ENCODE measurements around the gene SMYD3.

GRCh38 chr1:245788269-245788668 lies 718.8 kb downstream of the SMYD3 start:
- no peak for TF ChIP-seq POLR2AphosphoS5 (IDR thresholded peaks at IDR 0.05)
- TF ChIP-seq, protein P1, sequence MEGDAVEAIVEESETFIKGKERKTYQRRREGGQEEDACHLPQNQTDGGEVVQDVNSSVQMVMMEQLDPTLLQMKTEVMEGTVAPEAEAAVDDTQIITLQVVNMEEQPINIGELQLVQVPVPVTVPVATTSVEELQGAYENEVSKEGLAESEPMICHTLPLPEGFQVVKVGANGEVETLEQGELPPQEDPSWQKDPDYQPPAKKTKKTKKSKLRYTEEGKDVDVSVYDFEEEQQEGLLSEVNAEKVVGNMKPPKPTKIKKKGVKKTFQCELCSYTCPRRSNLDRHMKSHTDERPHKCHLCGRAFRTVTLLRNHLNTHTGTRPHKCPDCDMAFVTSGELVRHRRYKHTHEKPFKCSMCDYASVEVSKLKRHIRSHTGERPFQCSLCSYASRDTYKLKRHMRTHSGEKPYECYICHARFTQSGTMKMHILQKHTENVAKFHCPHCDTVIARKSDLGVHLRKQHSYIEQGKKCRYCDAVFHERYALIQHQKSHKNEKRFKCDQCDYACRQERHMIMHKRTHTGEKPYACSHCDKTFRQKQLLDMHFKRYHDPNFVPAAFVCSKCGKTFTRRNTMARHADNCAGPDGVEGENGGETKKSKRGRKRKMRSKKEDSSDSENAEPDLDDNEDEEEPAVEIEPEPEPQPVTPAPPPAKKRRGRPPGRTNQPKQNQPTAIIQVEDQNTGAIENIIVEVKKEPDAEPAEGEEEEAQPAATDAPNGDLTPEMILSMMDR (IDR thresholded peaks at IDR 0.05): no peak
- TF ChIP-seq POLR2A (IDR thresholded peaks at IDR 0.05): no peak

All from gastroesophageal sphincter (tissue), 3 donors.